Left renal pelvis (tissue), 4 donors: ENCODE results near the gene PGC. TPM values are rescaled to one million over a fixed set of nuclear protein-coding genes. Genes with fewer than 3 reads are reported as not detected.
A peak's percentile ranks its signal among the peaks of the same experiment; 100 is the strongest.

Source experiments
- DNase-seq, 4 donors: peaks; one replicate each; pipeline ENCODE4 v3.0.0-alpha.2; 2013; ENCODE audit warnings: low read depth in 4 of 4, low spot score in 3 of 4
- polyA plus RNA-seq, 4 donors: library from polyadenylated mRNA; unstranded; fragments of 120-200 nt; gene quantifications; one replicate each; pipeline ENCODE4 v1.2.1, GENCODE V29; 2013; ENCODE audit not compliant: insufficient read length in 4 of 4

PGC gene
- polyA plus RNA-seq, 4 donors: 0.26 TPM; not detected in 3

- DNase-seq: no peak
These were observed 3.2 kb upstream of the PGC start for GRCh38 chr6:41750374-41750773.

GRCh38 chr6:41748542-41748941 lies 1.3 kb upstream of the PGC start:
- no peak for DNase-seq

GRCh38 chr6:41748102-41748477 lies 893 bp upstream of the PGC start:
- no peak for DNase-seq

- DNase-seq: no peak
These were observed 1.1 kb downstream of the PGC start for GRCh38 chr6:41746107-41746506.

- no peak for DNase-seq
These were observed 2.9 kb downstream of the PGC start for GRCh38 chr6:41744236-41744787.

GRCh38 chr6:41743406-41744235 lies 3.6 kb downstream of the PGC start:
- DNase-seq: no peak

- no peak for DNase-seq
These were observed 5.3 kb downstream of the PGC start for GRCh38 chr6:41741625-41742490.

- DNase-seq: no peak
These were observed 6.6 kb downstream of the PGC start for GRCh38 chr6:41740366-41741162.

- no peak for DNase-seq
These were observed 8.2 kb downstream of the PGC start for GRCh38 chr6:41739041-41739440.

- DNase-seq: no peak
These were observed 9.5 kb downstream of the PGC start for GRCh38 chr6:41737591-41738130.

- no peak for DNase-seq
These were observed 10.2 kb downstream of the PGC start for GRCh38 chr6:41736800-41737555.

GRCh38 chr6:41736186-41736733 lies 10.9 kb downstream of the PGC start:
- no peak for DNase-seq

- DNase-seq: peak; percentile 76 to 82 (median 78)
These were observed 11.6 kb downstream of the PGC start, which contains the start of gene TFEB for GRCh38 chr6:41735427-41736185. Gene TFEB, minus strand, starts transcription at chr6:41735608. Its CDS starts 44,395 bp downstream, at chr6:41691213.

GRCh38 chr6:41734666-41735426 lies 12.4 kb downstream of the PGC start:
- peak in 3 of 4 donors; percentile 39 to 61 (median 60) for DNase-seq

GRCh38 chr6:41733707-41734665 lies 13.2 kb downstream of the PGC start:
- DNase-seq: peak; percentile 43 to 66 (median 56)

GRCh38 chr6:41733360-41733706 lies 13.9 kb downstream of the PGC start:
- DNase-seq: no peak
